Thyroid gland (tissue), 4 donors: ENCODE data around the gene MPZL1. TPM values are rescaled to one million over a fixed set of nuclear protein-coding genes. Genes with fewer than 3 reads are reported as not detected.
"Not testable (repeated sequence)": the region's sequence is repeated elsewhere in the genome, so short reads cannot be mapped to it uniquely, and the experiment has no call there.

ENCODE experiments used
- DNase-seq, 2 donors: peaks; one replicate each; pipeline ENCODE4 v3.0.0-alpha.2; 2019
- H3K27ac ChIP-seq, 3 donors: fragments of 200-600 bp; sonication (generic); 1 replicate in 2 of 3; 2 replicates in 1 of 3; pipeline ENCODE4 v1.5.1; 2016 to 2019; ENCODE audit warnings: mild to moderate bottlenecking in 1 of 3, moderate library complexity in 1 of 3
- H3K27me3 ChIP-seq: fragments of 200-600 bp; sonication (generic); one replicate; pipeline ENCODE4 v1.5.1; 2019
- H3K36me3 ChIP-seq, 2 donors: fragments of 200-600 bp; sonication (generic); one replicate each; pipeline ENCODE4 v1.5.1; 2016 to 2019
- H3K4me1 ChIP-seq, 2 donors: fragments of 200-600 bp; sonication (generic); one replicate each; pipeline ENCODE4 v1.5.1; 2017 to 2019
- H3K4me3 ChIP-seq, 3 donors: fragments of 200-600 bp; sonication (generic); replicated peaks in 1 of 3; 1 replicate in 2 of 3; 2 replicates in 1 of 3; pipeline ENCODE4 v1.5.1; 2016; ENCODE audit warnings: mild to moderate bottlenecking in 1 of 3
- H3K9me3 ChIP-seq: fragments of 200-600 bp; sonication (generic); one replicate; pipeline ENCODE4 v1.5.1; 2017
- POLR2A ChIP-seq, 2 donors: fragments of 450-650 bp; IDR thresholded peaks; one replicate each; pipeline ENCODE4 v1.6.1; 2017; ENCODE audit warnings: antibody characterized with exemption in 2 of 2, mild to moderate bottlenecking in 2 of 2, moderate library complexity in 1 of 2
- WGBS, 2 donors: methylation state at CpG; one replicate each; pipeline ENCODE4 v1.1.5; 2017; 5-methylcytosine and 5-hydroxymethylcytosine counted together
- intact Hi-C: fragments of 100-400 bp; cut with DNase I; formaldehyde crosslinking; loops from one replicate; pipeline ENCODE4 v1.15.1; 2023
- total RNA-seq, 4 donors: library from RNA; depleted of rRNA; stranded (reverse); fragments of >200 nt; gene quantifications; one replicate each; pipeline ENCODE4 v1.2.3, GENCODE V29; 2016
- TF ChIP-seq, protein P1 (sequence below), 6 experiments: fragments of 200-600 bp in 3 of 6; fragments of 450-650 bp in 3 of 6; sonication (generic) in 3 of 6; IDR thresholded peaks; one replicate each; pipeline ENCODE4 v1.5.1; 2016 to 2019; ENCODE audit warnings: antibody characterized with exemption in 6 of 6, mild to moderate bottlenecking in 2 of 6, inconsistent platforms in 1 of 6, moderate library complexity in 1 of 6

MPZL1 gene
- total RNA-seq, 4 donors from 2014 or later = 52.6 to 90.2 (median 61.8) TPM

- 73 to 85% methylated on average over 4 of the region's 4 CpGs for WGBS, 2 donors
- H3K9me3 ChIP-seq = no peaks in the 10 kb centered on the region
- DNase-seq = no peak
- no peak overlapping the region for H3K27ac ChIP-seq
- H3K4me3 ChIP-seq = no peak overlapping the region
- H3K4me1 ChIP-seq = peaks cover 0 to 11% of the 10 kb centered on the region in 2 donors
- no peaks in the 10 kb centered on the region for H3K36me3 ChIP-seq
- intact Hi-C loops = no loop called here
- TF ChIP-seq POLR2A (IDR thresholded peaks at IDR 0.05) = no peak
- no peaks in the 10 kb centered on the region for H3K27me3 ChIP-seq
Observed at GRCh38 chr1:167737169-167737568, 15.4 kb downstream of the MPZL1 start.

- intact Hi-C loops = no loop called here
- H3K4me3 ChIP-seq = no peak overlapping the region
- no peaks in the 10 kb centered on the region for H3K36me3 ChIP-seq
- H3K4me1 ChIP-seq = peaks cover 0 to 8% of the 10 kb centered on the region in 2 donors
- TF ChIP-seq, protein P1, sequence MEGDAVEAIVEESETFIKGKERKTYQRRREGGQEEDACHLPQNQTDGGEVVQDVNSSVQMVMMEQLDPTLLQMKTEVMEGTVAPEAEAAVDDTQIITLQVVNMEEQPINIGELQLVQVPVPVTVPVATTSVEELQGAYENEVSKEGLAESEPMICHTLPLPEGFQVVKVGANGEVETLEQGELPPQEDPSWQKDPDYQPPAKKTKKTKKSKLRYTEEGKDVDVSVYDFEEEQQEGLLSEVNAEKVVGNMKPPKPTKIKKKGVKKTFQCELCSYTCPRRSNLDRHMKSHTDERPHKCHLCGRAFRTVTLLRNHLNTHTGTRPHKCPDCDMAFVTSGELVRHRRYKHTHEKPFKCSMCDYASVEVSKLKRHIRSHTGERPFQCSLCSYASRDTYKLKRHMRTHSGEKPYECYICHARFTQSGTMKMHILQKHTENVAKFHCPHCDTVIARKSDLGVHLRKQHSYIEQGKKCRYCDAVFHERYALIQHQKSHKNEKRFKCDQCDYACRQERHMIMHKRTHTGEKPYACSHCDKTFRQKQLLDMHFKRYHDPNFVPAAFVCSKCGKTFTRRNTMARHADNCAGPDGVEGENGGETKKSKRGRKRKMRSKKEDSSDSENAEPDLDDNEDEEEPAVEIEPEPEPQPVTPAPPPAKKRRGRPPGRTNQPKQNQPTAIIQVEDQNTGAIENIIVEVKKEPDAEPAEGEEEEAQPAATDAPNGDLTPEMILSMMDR (IDR thresholded peaks at IDR 0.05) = no peak
- TF ChIP-seq POLR2A (IDR thresholded peaks at IDR 0.05) = no peak
- no peaks in the 10 kb centered on the region for H3K27me3 ChIP-seq
- H3K9me3 ChIP-seq = no peaks in the 10 kb centered on the region
- 89 to 97% methylated on average over 8 of the region's 8 CpGs for WGBS, 2 donors
- H3K27ac ChIP-seq = no peak overlapping the region
- DNase-seq = no peak
Observed at GRCh38 chr1:167738158-167738557, 16.4 kb downstream of the MPZL1 start.

- no peak for DNase-seq
- Histone ChIP-seq H3K36me3 (no peaks in the 10 kb centered on the region), H3K4me1 (peaks cover 0 to 8% of the 10 kb centered on the region in 2 donors), H3K27me3 (no peaks in the 10 kb centered on the region), H3K27ac (no peak overlapping the region), H3K4me3 (no peak overlapping the region), H3K9me3 (no peaks in the 10 kb centered on the region)
- intact Hi-C loops = no loop called here
- 68 to 74% methylated on average over 3 of the region's 3 CpGs for WGBS, 2 donors
- TF ChIP-seq, protein P1 (IDR thresholded peaks at IDR 0.05) = no peak
- no peak for TF ChIP-seq POLR2A (IDR thresholded peaks at IDR 0.05)
Observed at GRCh38 chr1:167739752-167740151, 18.0 kb downstream of the MPZL1 start.

DNA sequence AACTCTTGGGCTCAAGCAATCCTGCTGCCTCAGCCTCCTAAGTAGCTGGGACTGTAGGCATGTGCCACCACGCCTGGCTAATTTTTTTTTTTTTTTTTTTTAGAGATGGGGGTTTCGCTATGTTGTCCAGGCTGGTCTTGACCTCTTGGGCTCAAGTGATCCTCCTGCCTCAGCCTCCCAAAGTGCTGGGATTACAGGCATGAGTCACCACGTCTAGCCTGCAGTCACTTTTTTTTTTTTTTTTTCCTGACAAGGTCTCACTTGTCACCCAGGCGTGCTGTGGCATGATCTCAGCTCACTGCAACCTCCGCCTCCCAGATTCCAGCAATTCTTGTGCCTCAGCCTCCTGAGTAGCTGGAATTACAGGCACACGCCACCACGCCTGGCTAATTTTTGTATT is 19.3 kb downstream of the MPZL1 start:
- H3K4me1 ChIP-seq = not testable (repeated sequence)

GRCh38 chr1:167742392-167743057 is 20.7 kb downstream of the MPZL1 start:
- H3K4me3 ChIP-seq, intact Hi-C loops, DNase-seq, H3K4me1 ChIP-seq, H3K27ac ChIP-seq, H3K9me3 ChIP-seq, H3K27me3 ChIP-seq, H3K36me3 ChIP-seq: not testable (repeated sequence)
- whole genome bisulfite sequencing, 2 donors = 94 to 96% methylated on average over 1 of the region's 1 CpG

More for the DNA sequence above, 19.3 kb downstream of the MPZL1 start:
- H3K4me3 ChIP-seq, H3K9me3 ChIP-seq, intact Hi-C loops, H3K36me3 ChIP-seq, DNase-seq, H3K27me3 ChIP-seq, H3K27ac ChIP-seq: not testable (repeated sequence)
- 94 to 98% methylated on average over 7 of the region's 7 CpGs for WGBS, 2 donors

- Histone ChIP-seq H3K27ac (no peak overlapping the region), H3K4me3 (no peak overlapping the region), H3K36me3 (no peaks in the 10 kb centered on the region), H3K9me3 (no peaks in the 10 kb centered on the region), H3K4me1 (peaks cover 11 to 13% of the 10 kb centered on the region in 2 donors), H3K27me3 (no peaks in the 10 kb centered on the region)
- intact Hi-C loops = no loop called here
- DNase-seq = no peak
- TF ChIP-seq POLR2A (IDR thresholded peaks at IDR 0.05) = no peak
- 93 to 96% methylated on average over 3 of the region's 3 CpGs for WGBS, 2 donors
Observed at GRCh38 chr1:167744901-167745300, 23.1 kb downstream of the MPZL1 start.

DNA sequence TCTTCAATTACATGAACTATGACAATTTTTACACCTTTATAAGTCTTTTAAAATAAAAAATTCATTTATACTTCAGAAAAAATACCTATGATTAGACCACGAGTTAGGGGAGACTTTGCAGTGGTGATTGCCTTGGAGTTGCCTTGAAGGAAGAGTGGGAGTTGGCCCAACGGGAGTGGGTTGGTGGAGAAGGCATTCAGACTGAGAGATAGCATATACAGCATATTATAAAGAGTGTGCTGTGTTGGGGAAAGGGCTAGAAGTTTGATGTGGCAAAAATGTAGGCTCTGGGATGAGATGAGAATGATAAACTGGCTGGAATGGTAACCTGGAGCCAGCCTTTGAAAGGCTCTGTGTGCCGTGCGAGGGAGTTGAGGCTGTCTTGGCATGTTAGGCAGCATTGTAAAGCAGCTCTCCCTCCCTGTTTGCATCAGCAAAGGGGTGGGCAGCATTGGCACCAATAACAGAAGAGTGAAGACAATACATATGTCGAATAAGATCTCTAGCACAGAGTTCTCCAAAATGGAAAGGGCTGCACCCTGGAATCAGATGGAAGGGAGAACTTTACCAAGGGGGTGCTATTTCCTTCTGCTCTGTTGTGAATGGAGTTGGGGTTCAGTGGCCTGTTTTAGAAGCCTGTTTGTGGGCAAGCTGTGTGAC is 24.4 kb downstream of the MPZL1 start:
- Histone ChIP-seq H3K4me1 (peaks cover 12 to 15% of the 10 kb centered on the region in 2 donors), H3K27ac (no peak overlapping the region), H3K27me3 (no peaks in the 10 kb centered on the region), H3K9me3 (no peaks in the 10 kb centered on the region), H3K4me3 (no peak overlapping the region), H3K36me3 (no peaks in the 10 kb centered on the region)
- intact Hi-C loops = no loop called here
- DNase-seq = no peak
- TF ChIP-seq, protein P1 (IDR thresholded peaks at IDR 0.05) = no peak
- no peak for TF ChIP-seq POLR2A (IDR thresholded peaks at IDR 0.05)
- 82 to 89% methylated on average over 5 of the region's 5 CpGs for WGBS, 2 donors
